ENCODE data around the gene CSMD2. TPM values are rescaled to one million over a fixed set of nuclear protein-coding genes. Genes with fewer than 3 reads are reported as not detected.

The CSMD2 gene
- total and polyA plus RNA-seq, 2 experiments from 2014 or later = 5.3 to 16.6 TPM

DNA sequence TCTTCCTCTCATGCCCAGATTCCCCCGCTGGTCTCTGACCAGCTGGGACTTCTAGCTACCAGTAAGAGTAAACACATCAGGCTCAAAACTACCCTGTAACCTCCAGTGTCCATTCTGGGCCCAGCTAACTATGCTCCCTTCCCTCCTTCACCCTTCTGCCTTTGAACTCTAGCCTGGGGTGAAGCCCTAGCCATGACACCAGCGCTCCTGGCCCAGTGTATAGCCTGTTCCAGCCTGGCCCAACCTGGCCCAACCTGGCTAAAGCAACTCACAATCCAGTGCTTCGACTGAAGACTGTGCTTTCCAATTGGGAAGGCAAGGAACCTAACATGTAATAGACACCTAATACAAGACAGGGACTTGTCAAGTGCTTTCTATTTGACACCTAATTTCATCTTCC lies 27.6 kb downstream of the CSMD2 start (continued):
- TF ChIP-seq, protein P1, sequence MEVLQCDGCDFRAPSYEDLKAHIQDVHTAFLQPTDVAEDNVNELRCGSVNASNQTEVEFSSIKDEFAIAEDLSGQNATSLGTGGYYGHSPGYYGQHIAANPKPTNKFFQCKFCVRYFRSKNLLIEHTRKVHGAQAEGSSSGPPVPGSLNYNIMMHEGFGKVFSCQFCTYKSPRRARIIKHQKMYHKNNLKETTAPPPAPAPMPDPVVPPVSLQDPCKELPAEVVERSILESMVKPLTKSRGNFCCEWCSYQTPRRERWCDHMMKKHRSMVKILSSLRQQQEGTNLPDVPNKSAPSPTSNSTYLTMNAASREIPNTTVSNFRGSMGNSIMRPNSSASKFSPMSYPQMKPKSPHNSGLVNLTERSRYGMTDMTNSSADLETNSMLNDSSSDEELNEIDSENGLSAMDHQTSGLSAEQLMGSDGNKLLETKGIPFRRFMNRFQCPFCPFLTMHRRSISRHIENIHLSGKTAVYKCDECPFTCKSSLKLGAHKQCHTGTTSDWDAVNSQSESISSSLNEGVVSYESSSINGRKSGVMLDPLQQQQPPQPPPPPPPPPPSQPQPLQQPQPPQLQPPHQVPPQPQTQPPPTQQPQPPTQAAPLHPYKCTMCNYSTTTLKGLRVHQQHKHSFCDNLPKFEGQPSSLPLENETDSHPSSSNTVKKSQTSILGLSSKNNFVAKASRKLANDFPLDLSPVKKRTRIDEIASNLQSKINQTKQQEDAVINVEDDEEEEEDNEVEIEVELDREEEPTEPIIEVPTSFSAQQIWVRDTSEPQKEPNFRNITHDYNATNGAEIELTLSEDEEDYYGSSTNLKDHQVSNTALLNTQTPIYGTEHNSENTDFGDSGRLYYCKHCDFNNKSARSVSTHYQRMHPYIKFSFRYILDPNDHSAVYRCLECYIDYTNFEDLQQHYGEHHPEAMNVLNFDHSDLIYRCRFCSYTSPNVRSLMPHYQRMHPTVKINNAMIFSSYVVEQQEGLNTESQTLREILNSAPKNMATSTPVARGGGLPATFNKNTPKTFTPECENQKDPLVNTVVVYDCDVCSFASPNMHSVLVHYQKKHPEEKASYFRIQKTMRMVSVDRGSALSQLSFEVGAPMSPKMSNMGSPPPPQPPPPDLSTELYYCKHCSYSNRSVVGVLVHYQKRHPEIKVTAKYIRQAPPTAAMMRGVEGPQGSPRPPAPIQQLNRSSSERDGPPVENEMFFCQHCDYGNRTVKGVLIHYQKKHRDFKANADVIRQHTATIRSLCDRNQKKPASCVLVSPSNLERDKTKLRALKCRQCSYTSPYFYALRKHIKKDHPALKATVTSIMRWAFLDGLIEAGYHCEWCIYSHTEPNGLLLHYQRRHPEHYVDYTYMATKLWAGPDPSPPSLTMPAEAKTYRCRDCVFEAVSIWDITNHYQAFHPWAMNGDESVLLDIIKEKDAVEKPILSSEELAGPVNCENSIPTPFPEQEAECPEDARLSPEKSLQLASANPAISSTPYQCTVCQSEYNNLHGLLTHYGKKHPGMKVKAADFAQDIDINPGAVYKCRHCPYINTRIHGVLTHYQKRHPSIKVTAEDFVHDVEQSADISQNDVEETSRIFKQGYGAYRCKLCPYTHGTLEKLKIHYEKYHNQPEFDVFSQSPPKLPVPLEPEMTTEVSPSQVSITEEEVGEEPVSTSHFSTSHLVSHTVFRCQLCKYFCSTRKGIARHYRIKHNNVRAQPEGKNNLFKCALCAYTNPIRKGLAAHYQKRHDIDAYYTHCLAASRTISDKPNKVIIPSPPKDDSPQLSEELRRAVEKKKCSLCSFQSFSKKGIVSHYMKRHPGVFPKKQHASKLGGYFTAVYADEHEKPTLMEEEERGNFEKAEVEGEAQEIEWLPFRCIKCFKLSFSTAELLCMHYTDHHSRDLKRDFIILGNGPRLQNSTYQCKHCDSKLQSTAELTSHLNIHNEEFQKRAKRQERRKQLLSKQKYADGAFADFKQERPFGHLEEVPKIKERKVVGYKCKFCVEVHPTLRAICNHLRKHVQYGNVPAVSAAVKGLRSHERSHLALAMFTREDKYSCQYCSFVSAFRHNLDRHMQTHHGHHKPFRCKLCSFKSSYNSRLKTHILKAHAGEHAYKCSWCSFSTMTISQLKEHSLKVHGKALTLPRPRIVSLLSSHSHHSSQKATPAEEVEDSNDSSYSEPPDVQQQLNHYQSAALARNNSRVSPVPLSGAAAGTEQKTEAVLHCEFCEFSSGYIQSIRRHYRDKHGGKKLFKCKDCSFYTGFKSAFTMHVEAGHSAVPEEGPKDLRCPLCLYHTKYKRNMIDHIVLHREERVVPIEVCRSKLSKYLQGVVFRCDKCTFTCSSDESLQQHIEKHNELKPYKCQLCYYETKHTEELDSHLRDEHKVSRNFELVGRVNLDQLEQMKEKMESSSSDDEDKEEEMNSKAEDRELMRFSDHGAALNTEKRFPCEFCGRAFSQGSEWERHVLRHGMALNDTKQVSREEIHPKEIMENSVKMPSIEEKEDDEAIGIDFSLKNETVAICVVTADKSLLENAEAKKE (CRISPR knock-in tag; IDR thresholded peaks at IDR 0.05) = no peak
- TF ChIP-seq POLR2AphosphoS5 (IDR thresholded peaks at IDR 0.05; ENCODE audit: low read depth) (no peak), EZH2 (IDR thresholded peaks at IDR 0.05; ENCODE audit: low read depth, unreplicated experiment) (no peak), NANOG (IDR thresholded peaks at IDR 0.05; ENCODE audit: borderline replicate concordance) (no peak), CREB1 (CRISPR knock-in tag; IDR thresholded peaks at IDR 0.05; ENCODE audit: low read depth) (no peak)
- TF ChIP-seq, protein P2, sequence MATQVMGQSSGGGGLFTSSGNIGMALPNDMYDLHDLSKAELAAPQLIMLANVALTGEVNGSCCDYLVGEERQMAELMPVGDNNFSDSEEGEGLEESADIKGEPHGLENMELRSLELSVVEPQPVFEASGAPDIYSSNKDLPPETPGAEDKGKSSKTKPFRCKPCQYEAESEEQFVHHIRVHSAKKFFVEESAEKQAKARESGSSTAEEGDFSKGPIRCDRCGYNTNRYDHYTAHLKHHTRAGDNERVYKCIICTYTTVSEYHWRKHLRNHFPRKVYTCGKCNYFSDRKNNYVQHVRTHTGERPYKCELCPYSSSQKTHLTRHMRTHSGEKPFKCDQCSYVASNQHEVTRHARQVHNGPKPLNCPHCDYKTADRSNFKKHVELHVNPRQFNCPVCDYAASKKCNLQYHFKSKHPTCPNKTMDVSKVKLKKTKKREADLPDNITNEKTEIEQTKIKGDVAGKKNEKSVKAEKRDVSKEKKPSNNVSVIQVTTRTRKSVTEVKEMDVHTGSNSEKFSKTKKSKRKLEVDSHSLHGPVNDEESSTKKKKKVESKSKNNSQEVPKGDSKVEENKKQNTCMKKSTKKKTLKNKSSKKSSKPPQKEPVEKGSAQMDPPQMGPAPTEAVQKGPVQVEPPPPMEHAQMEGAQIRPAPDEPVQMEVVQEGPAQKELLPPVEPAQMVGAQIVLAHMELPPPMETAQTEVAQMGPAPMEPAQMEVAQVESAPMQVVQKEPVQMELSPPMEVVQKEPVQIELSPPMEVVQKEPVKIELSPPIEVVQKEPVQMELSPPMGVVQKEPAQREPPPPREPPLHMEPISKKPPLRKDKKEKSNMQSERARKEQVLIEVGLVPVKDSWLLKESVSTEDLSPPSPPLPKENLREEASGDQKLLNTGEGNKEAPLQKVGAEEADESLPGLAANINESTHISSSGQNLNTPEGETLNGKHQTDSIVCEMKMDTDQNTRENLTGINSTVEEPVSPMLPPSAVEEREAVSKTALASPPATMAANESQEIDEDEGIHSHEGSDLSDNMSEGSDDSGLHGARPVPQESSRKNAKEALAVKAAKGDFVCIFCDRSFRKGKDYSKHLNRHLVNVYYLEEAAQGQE (IDR thresholded peaks at IDR 0.05; ENCODE audit: unreplicated experiment) = no peak
- TF ChIP-seq, protein P3, sequence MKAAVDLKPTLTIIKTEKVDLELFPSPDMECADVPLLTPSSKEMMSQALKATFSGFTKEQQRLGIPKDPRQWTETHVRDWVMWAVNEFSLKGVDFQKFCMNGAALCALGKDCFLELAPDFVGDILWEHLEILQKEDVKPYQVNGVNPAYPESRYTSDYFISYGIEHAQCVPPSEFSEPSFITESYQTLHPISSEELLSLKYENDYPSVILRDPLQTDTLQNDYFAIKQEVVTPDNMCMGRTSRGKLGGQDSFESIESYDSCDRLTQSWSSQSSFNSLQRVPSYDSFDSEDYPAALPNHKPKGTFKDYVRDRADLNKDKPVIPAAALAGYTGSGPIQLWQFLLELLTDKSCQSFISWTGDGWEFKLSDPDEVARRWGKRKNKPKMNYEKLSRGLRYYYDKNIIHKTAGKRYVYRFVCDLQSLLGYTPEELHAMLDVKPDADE (IDR thresholded peaks at IDR 0.05) = no peak
- TF ChIP-seq, protein P4, sequence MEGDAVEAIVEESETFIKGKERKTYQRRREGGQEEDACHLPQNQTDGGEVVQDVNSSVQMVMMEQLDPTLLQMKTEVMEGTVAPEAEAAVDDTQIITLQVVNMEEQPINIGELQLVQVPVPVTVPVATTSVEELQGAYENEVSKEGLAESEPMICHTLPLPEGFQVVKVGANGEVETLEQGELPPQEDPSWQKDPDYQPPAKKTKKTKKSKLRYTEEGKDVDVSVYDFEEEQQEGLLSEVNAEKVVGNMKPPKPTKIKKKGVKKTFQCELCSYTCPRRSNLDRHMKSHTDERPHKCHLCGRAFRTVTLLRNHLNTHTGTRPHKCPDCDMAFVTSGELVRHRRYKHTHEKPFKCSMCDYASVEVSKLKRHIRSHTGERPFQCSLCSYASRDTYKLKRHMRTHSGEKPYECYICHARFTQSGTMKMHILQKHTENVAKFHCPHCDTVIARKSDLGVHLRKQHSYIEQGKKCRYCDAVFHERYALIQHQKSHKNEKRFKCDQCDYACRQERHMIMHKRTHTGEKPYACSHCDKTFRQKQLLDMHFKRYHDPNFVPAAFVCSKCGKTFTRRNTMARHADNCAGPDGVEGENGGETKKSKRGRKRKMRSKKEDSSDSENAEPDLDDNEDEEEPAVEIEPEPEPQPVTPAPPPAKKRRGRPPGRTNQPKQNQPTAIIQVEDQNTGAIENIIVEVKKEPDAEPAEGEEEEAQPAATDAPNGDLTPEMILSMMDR (conservative IDR thresholded peaks at IDR 0.05; ENCODE audit: low read depth in 2 of 2) = no peak
